Right kidney (tissue), 9 donors: ENCODE results near the gene DMAC1.

Experiments used
- DNase-seq: peaks from one replicate; pipeline ENCODE4 v3.0.0-alpha.2; 2016
- long read RNA-seq, 8 donors: transcript quantifications; one replicate each; lab custom pipeline, GENCODE V29; 2026

Gene DMAC1
- long read RNA-seq, donor 1, transcript DMAC1-201 (2 exons, 2,755 nt): major isoform, 313 of 369 reads
- long read RNA-seq, donor 1, partial matches to known transcripts: 0 of 369 reads
- long read RNA-seq, donor 1, other reads (novel, unspliced or antisense): 56 of 369 reads
- long read RNA-seq, donor 2, transcript DMAC1-201 (2 exons, 2,755 nt): major isoform, 169 of 196 reads
- long read RNA-seq, donor 2, partial matches to known transcripts: 0 of 196 reads
- long read RNA-seq, donor 2, other reads (novel, unspliced or antisense): 27 of 196 reads
- long read RNA-seq, donor 3, transcript DMAC1-201 (2 exons, 2,755 nt): major isoform, 72 of 72 reads
- long read RNA-seq, donor 3, partial matches to known transcripts: 0 of 72 reads
- long read RNA-seq, donor 3, other reads (novel, unspliced or antisense): 0 of 72 reads
- long read RNA-seq, donor 4, transcript DMAC1-201 (2 exons, 2,755 nt): major isoform, 128 of 152 reads
- long read RNA-seq, donor 4, partial matches to known transcripts: 13 of 152 reads
- long read RNA-seq, donor 4, other reads (novel, unspliced or antisense): 11 of 152 reads
- long read RNA-seq, donor 5, transcript DMAC1-201 (2 exons, 2,755 nt): major isoform, 137 of 149 reads
- long read RNA-seq, donor 5, partial matches to known transcripts: 0 of 149 reads
- long read RNA-seq, donor 5, other reads (novel, unspliced or antisense): 12 of 149 reads
- long read RNA-seq, donor 6, transcript DMAC1-201 (2 exons, 2,755 nt): major isoform, 158 of 177 reads
- long read RNA-seq, donor 6, partial matches to known transcripts: 0 of 177 reads
- long read RNA-seq, donor 6, other reads (novel, unspliced or antisense): 19 of 177 reads
- long read RNA-seq, donor 7, transcript DMAC1-201 (2 exons, 2,755 nt): major isoform, 230 of 259 reads
- long read RNA-seq, donor 7, partial matches to known transcripts: 0 of 259 reads
- long read RNA-seq, donor 7, other reads (novel, unspliced or antisense): 29 of 259 reads
- long read RNA-seq, donor 8, transcript DMAC1-201 (2 exons, 2,755 nt): major isoform, 125 of 158 reads
- long read RNA-seq, donor 8, partial matches to known transcripts: 9 of 158 reads
- long read RNA-seq, donor 8, other reads (novel, unspliced or antisense): 24 of 158 reads

- DNase-seq: peak; percentile 80
Measured at GRCh38 chr9:7799234-7799943, at the start of gene DMAC1. Gene DMAC1 (minus strand): TSS chr9:7799778. CDS start chr9:7799734, 44 bp downstream.

GRCh38 chr9:7849362-7849761 is 49.8 kb upstream of the DMAC1 start:
- DNase-seq: no peak

GRCh38 chr9:7848498-7848897 is 48.9 kb upstream of the DMAC1 start:
- no peak for DNase-seq

GRCh38 chr9:7844242-7844641 is 44.7 kb upstream of the DMAC1 start:
- DNase-seq: no peak

GRCh38 chr9:7841831-7842230 is 42.3 kb upstream of the DMAC1 start:
- no peak for DNase-seq

GRCh38 chr9:7834531-7834930 is 35.0 kb upstream of the DMAC1 start:
- no peak for DNase-seq

- DNase-seq: no peak
Measured at GRCh38 chr9:7828334-7828733, 28.8 kb upstream of the DMAC1 start.

- DNase-seq: no peak
Measured at GRCh38 chr9:7827792-7828191, 28.2 kb upstream of the DMAC1 start.

- no peak for DNase-seq
Measured at GRCh38 chr9:7827056-7827455, 27.5 kb upstream of the DMAC1 start.

- DNase-seq: no peak
Measured at GRCh38 chr9:7823651-7824050, 24.1 kb upstream of the DMAC1 start.

- no peak for DNase-seq
Measured at GRCh38 chr9:7819984-7820383, 20.4 kb upstream of the DMAC1 start.

GRCh38 chr9:7816021-7816420 is 16.4 kb upstream of the DMAC1 start:
- no peak for DNase-seq

GRCh38 chr9:7813030-7813429 is 13.5 kb upstream of the DMAC1 start:
- DNase-seq: no peak

GRCh38 chr9:7811677-7812076 is 12.1 kb upstream of the DMAC1 start:
- DNase-seq: no peak

- no peak for DNase-seq
Measured at GRCh38 chr9:7802666-7803065, 3.1 kb upstream of the DMAC1 start.

- DNase-seq: no peak
Measured at GRCh38 chr9:7799944-7800285, 337 bp upstream of the DMAC1 start.

GRCh38 chr9:7794196-7794595 is 5.4 kb downstream of the DMAC1 start:
- DNase-seq: no peak

- DNase-seq: no peak
Measured at GRCh38 chr9:7791394-7791793, 8.2 kb downstream of the DMAC1 start.

GRCh38 chr9:7790819-7791182 is 8.8 kb downstream of the DMAC1 start:
- DNase-seq: no peak

- no peak for DNase-seq
Measured at GRCh38 chr9:7790022-7790818, 9.4 kb downstream of the DMAC1 start.

GRCh38 chr9:7788772-7789171 is 10.8 kb downstream of the DMAC1 start:
- DNase-seq: no peak

GRCh38 chr9:7785813-7786212 is 13.8 kb downstream of the DMAC1 start:
- no peak for DNase-seq
